Esophagus squamous epithelium (tissue), 5 donors: ENCODE measurements around the gene AP3B2. TPM values are rescaled to one million over a fixed set of nuclear protein-coding genes. Genes with fewer than 3 reads are reported as not detected.

Experiments used
- DNase-seq: peaks from one replicate; lab custom pipeline; 2025; lab: John Stamatoyannopoulos, UW
- H3K27ac ChIP-seq, 4 donors: fragments of 200-600 bp; sonication (generic); one replicate each; pipeline ENCODE4 v1.5.1; 2016 to 2019; ENCODE audit warnings: mild to moderate bottlenecking in 1 of 4
- H3K27me3 ChIP-seq, 4 donors: fragments of 200-600 bp; sonication (generic); 1 replicate in 3 of 4; 2 replicates in 1 of 4; pipeline versions ENCODE4 v1.5.1 to v1.6.0; 2017 to 2021; ENCODE audit warnings: antibody characterized with exemption in 1 of 4
- H3K36me3 ChIP-seq, 3 donors: fragments of 200-600 bp; sonication (generic); one replicate each; pipeline ENCODE4 v1.5.1; 2016 to 2019
- H3K4me1 ChIP-seq, 3 donors: fragments of 200-600 bp; sonication (generic); one replicate each; pipeline ENCODE4 v1.5.1; 2017 to 2019
- H3K4me3 ChIP-seq, 4 donors: fragments of 200-600 bp; sonication (generic); 1 replicate in 3 of 4; 2 replicates in 1 of 4; pipeline ENCODE4 v1.5.1; 2016 to 2019; ENCODE audit warnings: mild to moderate bottlenecking in 2 of 4, moderate library complexity in 1 of 4
- H3K9me3 ChIP-seq, 3 donors: fragments of 200-600 bp; sonication (generic); one replicate each; pipeline ENCODE4 v1.5.1; 2016 to 2019
- CTCF ChIP-seq, 6 experiments: fragments of 450-650 bp in 4 of 6; fragments of 200-600 bp in 2 of 6; sonication (generic) in 2 of 6; IDR thresholded peaks; one replicate each; pipeline ENCODE4 v1.5.1; 2016 to 2019; ENCODE audit warnings: antibody characterized with exemption in 6 of 6, mild to moderate bottlenecking in 4 of 6, moderate library complexity in 4 of 6
- POLR2A ChIP-seq, 4 donors: fragments of 450-650 bp; IDR thresholded peaks; one replicate each; pipeline ENCODE4 v1.6.1; 2017; ENCODE audit warnings: antibody characterized with exemption in 4 of 4, mild to moderate bottlenecking in 4 of 4, moderate library complexity in 3 of 4
- WGBS, 2 donors: methylation state at CpG; one replicate each; pipeline ENCODE4 v1.1.5; 2018; 5-methylcytosine and 5-hydroxymethylcytosine counted together
- intact Hi-C: fragments of 100-400 bp; cut with DNase I; formaldehyde crosslinking; loops from one replicate; pipeline ENCODE4 v1.15.0; 2022
- total RNA-seq, 4 donors: library from RNA; depleted of rRNA; stranded (reverse); fragments of >200 nt; gene quantifications; one replicate each; pipeline ENCODE4 v1.1.0, GENCODE V29; 2016
- donor health status: DM: yes; HTN: yes; CAD: no.

AP3B2 gene
- total RNA-seq, result 1 to 10 TPM in 2 of 4 donors, under 1 TPM in 1, not detected in 1; 0.62 to 3.2 (median 1.7) TPM

- peak within 1 kb of the TSS; percentile 46 to 81 (median 74) for H3K4me3 ChIP-seq
- TF ChIP-seq POLR2A (IDR thresholded peaks at IDR 0.05), result peak in 1 of 4 donors; percentile 11
- no peak for TF ChIP-seq CTCF (IDR thresholded peaks at IDR 0.05)
- H3K4me1 ChIP-seq, result peaks cover 5 to 18% (median 9%) of the 10 kb centered on the region in 3 donors
- H3K36me3 ChIP-seq, result no peaks in the 10 kb centered on the region
- 0% methylated on average over 2 of the region's 95 CpGs; no CpG with 5 or more reads in 1 of the 2 donors for WGBS, 2 donors
- peak within 1 kb of the TSS; percentile 17 to 75 (median 57) for H3K27ac ChIP-seq
- DNase-seq, result no peak
- intact Hi-C loops, result no loop called here
- H3K27me3 ChIP-seq, result peaks cover 0 to 38% (median 0%) of the 10 kb centered on the region in 4 donors
- H3K9me3 ChIP-seq, result no peaks in the 10 kb centered on the region
Measured at GRCh38 chr15:82709421-82710207, at the start of gene AP3B2. Gene AP3B2 (minus strand): TSS chr15:82709875. CDS start chr15:82709706, 169 bp downstream.

- intact Hi-C loops, result no loop called here
- H3K27me3 ChIP-seq, result no peaks in the 10 kb centered on the region
- H3K9me3 ChIP-seq, result no peaks in the 10 kb centered on the region
- H3K27ac ChIP-seq, result peak overlapping the region in 2 of 4 donors; percentile 87 to 93
- WGBS, 2 donors, result 32 to 43% methylated on average over 4 of the region's 4 CpGs
- peak overlapping the region; percentile 53 to 88 (median 78) for H3K4me3 ChIP-seq
- TF ChIP-seq CTCF (IDR thresholded peaks at IDR 0.05), result no peak
- DNase-seq, result no peak
- peaks cover 0 to 43% (median 7%) of the 10 kb centered on the region in 3 donors for H3K36me3 ChIP-seq
- peaks cover 0 to 34% (median 14%) of the 10 kb centered on the region in 3 donors for H3K4me1 ChIP-seq
Measured at GRCh38 chr15:82751308-82751707, 41.6 kb upstream of the AP3B2 start.

- H3K36me3 ChIP-seq, result peaks cover 0 to 38% (median 7%) of the 10 kb centered on the region in 3 donors
- no peak for DNase-seq
- WGBS, 2 donors, result 2 to 4% methylated on average over 8 of the region's 8 CpGs
- TF ChIP-seq POLR2A (IDR thresholded peaks at IDR 0.05), result no peak
- TF ChIP-seq CTCF (IDR thresholded peaks at IDR 0.05), result no peak
- H3K4me3 ChIP-seq, result peak overlapping the region; percentile 53 to 88 (median 78)
- H3K27ac ChIP-seq, result peak overlapping the region; percentile 82 to 93 (median 87)
- H3K9me3 ChIP-seq, result no peaks in the 10 kb centered on the region
- no peaks in the 10 kb centered on the region for H3K27me3 ChIP-seq
- intact Hi-C loops, result no loop called here
- H3K4me1 ChIP-seq, result peaks cover 0 to 34% (median 14%) of the 10 kb centered on the region in 3 donors
Measured at GRCh38 chr15:82750831-82751180, 41.1 kb upstream of the AP3B2 start.

- intact Hi-C loops, result no loop called here
- Histone ChIP-seq H3K4me1 (peaks cover 0 to 34% (median 14%) of the 10 kb centered on the region in 3 donors), H3K4me3 (peak overlapping the region; percentile 53 to 88 (median 78)), H3K27me3 (no peaks in the 10 kb centered on the region), H3K27ac (peak overlapping the region; percentile 82 to 93 (median 87)), H3K9me3 (no peaks in the 10 kb centered on the region), H3K36me3 (peaks cover 0 to 32% (median 4%) of the 10 kb centered on the region in 3 donors)
- TF ChIP-seq CTCF (IDR thresholded peaks at IDR 0.05), result peak in 1 of 6 experiments; percentile 17
- TF ChIP-seq POLR2A (IDR thresholded peaks at IDR 0.05), result peak in 3 of 4 donors; percentile 55 to 78 (median 73)
- 0 to 1% methylated on average over 35 to 37 of the region's 47 CpGs for WGBS, 2 donors
- peak; percentile 33 for DNase-seq
Measured at GRCh38 chr15:82749951-82750830, 40.5 kb upstream of the AP3B2 start.
